ENCODE data around the gene BACE2.
"Not testable (repeated sequence)": the region's sequence is repeated elsewhere in the genome, so short reads cannot be mapped to it uniquely, and the experiment has no call there.

BACE2 gene

DNA sequence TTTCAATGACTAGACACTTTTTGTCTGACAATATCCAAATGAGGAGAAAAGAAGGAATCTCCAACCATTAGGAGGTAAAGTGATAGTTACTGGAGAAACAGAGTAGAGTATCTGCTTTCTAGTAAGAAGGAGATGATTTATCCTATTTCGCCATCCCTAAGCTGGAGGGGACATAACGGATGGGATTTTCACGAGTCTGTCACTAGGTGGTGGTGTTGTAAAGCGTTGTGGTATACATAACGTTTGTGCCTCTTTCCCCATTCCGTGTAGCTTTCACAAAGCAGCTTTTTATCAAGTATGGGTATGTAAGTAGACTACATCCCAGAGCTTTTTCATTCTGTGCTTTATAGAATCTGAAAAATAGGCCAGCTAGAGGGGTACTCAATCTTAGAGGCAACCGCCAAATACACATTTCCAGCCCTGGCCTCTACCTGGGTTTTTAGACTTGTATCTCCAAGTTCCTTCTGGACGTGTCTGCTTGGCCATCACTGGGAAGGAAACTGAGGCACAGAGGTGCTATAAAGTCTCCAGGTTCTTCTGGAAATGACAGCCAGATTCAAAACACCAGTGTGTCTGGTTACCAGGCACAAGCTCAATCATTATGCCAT is 115.4 kb downstream of the BACE2 start:
- DNase-seq = no peak

DNA sequence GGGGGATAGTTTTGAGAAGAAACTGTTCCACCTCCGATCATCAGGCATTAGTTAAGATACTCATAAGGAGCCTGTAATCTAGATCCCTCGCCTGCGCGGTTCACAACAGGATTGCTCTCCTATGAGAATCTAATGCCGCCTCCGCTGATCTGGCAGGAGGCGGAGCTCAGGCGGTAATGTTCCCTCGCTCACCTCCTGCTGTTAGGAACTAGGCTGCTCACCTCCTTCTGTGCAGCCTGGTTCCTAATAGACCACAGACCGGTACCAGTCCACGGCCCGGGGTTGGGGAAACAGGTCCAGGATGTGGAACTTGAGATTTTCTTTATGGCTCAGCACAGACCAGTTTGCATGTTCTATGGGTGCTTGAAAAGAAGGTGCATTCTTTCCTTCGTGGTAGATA is 121.5 kb downstream of the BACE2 start:
- DNase-seq = no peak

DNA sequence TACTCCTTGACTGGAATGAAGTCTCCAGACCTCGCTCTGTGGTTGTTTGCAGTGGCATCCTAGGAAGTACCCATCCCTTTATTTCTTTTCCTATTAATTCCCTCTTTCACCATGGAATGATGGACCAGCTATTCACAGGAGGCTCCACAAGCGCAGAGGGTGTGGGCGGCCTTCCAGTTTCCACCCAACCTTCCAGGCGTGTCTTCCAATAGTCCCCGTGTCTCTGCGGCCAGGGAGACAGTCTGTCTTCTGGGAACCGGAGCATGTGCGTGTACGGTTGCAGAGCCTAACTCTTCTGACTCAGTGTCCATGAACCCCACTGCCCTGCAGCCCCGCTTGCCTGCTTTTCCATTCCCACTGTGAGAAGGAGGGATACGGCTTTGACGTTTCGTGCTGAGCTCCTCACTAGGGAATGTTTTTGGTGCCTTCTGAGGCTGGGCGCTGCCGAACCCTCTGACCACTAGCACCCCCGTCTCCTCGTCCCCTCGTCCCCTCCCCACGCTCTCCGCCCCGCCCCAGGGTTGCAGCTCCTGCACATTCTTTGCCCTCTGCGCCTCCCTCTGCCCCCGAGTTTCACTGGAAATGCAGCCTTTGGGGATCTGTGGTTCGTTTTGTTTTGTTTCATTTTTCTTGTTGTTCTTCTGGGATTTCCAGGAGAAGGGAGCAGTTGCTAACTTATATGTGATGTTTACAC is 122.3 kb downstream of the BACE2 start:
- DNase-seq = no peak

- DNase-seq = no peak
Measured at GRCh38 chr21:41294548-41295231, 126.7 kb downstream of the BACE2 start.

DNA sequence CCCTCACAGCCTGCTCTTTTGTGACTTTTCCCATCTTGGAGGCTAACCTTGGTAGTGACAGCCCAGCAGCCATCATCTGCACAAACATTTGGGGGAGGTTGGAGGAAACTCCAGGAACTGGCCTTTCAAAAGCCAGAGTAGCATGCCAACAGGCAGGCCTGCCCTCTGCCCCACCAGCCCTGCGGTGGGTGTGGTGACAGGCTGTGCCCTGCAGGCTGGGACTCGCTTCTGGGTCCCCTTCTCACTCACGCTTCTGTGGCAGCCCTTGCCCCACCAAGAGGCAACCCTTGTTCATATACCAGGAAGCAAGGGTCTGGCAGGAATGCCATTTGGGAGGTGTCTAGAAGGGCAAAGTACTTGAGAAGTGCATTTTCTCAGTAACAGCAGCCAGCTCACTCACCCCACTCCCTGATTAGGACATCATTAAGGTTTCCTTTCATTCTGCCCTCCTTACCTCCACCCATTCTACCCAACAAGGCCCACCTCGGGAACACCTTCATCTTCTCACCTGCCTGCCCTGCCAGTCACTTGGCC is 127.8 kb downstream of the BACE2 start:
- DNase-seq = no peak

DNA sequence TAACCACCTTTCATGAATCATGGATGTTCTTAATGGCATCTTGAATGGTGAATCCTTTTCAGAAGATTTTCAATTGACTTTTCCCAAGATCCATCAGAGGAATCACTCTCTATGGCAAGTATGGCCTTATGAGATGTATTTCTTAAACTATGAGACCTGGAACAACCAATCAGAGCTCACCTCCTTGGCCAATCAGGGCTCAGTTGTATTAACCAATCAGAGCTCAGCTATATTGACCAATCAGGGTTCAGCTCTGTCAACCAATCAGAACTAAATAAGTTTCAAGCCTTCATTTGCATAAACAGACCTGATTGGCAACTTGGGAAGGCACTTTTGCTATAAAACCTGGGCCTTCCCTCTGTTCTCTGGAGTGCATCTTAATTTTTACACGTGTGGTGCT is 135.0 kb downstream of the BACE2 start:
- DNase-seq = no peak

GRCh38 chr21:41304068-41304720 is 136.2 kb downstream of the BACE2 start:
- no peak for DNase-seq

- no peak for DNase-seq
Measured at GRCh38 chr21:41307219-41307618, 139.3 kb downstream of the BACE2 start.

GRCh38 chr21:41313285-41314164 is 145.6 kb downstream of the BACE2 start:
- DNase-seq = not testable (repeated sequence)

DNA sequence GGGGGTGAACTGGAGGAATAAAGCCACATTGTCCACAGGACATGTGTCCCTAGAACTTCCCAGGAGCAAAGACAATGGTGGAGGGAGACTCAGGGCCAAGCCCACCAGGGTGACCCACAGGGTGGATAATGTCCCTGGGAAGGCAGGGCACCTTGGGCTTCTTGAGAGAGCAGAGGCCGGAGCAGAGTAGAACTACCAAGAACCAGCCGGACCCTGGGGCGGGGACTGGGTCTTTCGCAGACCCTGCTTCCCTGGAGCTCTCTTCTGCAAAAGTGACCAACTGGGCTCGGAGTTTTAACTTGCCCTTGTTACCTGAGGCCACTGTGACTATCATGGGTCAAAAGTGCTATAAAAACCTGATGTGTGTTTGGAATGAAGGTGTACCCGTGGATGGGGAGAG is 147.8 kb downstream of the BACE2 start:
- DNase-seq = no peak

- DNase-seq = no peak
Measured at GRCh38 chr21:41316200-41317062, 148.5 kb downstream of the BACE2 start, which contains the start of gene FAM3B. TSS of gene FAM3B (plus strand) at chr21:41316801. CDS start at chr21:41316880, 79 bp downstream.

DNA sequence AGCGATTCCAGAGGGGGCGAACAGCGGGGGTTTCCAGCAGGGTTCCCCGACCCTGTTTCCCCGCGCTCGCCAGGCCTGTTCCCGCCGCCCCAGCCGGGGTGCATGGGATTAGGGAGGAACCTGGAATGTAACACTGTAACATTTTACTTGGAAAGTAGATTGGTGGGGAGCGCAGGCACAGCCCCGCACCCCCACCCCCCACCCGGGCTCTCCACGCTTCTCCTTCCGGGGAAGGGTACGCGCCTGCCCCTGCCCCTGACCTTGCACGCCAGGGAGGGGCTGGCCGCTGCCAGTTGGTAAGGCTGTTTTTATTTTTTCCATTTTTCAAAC is 149.1 kb downstream of the BACE2 start:
- DNase-seq = no peak

- no peak for DNase-seq
Measured at GRCh38 chr21:41317458-41317857, 149.5 kb downstream of the BACE2 start.

DNA sequence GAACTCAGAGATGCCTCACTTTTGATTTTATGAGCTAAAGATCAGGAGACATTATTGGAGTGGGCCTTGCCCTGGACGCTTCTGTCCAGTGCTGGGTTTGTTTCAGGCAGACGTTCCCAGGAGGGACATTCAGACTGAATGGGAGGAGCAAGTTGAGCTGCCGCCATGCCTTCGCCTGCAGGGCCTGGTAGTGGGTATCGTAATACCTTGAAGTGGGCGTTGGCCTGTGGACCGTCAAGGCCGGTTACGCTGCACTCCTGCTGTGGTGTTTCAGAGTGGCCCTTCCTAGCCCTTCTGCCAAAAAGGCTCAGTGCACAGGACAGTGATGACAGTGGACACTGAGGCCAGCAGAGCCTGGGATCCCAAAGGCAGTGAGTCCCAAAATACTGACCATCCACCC is 150.3 kb downstream of the BACE2 start:
- no peak for DNase-seq

DNA sequence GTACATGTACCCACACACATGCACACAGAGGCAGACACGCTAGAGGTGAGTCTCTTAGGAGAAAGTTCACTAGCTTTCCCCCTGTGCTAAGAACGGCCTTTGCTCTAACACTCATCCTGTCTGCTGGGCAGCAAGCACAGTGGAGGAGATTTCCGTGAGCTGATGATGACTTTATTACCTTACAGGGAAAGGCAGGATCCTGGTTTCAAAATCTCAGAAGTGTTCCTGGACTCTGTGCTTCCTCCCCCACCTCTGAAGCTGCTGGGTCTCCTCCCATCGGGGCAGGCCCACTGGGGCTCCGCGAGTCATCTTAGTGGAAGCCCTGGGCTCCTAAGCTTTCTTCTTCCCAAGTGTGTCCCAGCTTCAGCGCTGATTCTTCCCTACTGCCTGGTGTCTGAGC is 151.3 kb downstream of the BACE2 start:
- DNase-seq = no peak

GRCh38 chr21:41321211-41321907 is 153.4 kb downstream of the BACE2 start:
- DNase-seq = no peak

- DNase-seq = no peak
Measured at GRCh38 chr21:41321908-41322495, 154.0 kb downstream of the BACE2 start.

DNA sequence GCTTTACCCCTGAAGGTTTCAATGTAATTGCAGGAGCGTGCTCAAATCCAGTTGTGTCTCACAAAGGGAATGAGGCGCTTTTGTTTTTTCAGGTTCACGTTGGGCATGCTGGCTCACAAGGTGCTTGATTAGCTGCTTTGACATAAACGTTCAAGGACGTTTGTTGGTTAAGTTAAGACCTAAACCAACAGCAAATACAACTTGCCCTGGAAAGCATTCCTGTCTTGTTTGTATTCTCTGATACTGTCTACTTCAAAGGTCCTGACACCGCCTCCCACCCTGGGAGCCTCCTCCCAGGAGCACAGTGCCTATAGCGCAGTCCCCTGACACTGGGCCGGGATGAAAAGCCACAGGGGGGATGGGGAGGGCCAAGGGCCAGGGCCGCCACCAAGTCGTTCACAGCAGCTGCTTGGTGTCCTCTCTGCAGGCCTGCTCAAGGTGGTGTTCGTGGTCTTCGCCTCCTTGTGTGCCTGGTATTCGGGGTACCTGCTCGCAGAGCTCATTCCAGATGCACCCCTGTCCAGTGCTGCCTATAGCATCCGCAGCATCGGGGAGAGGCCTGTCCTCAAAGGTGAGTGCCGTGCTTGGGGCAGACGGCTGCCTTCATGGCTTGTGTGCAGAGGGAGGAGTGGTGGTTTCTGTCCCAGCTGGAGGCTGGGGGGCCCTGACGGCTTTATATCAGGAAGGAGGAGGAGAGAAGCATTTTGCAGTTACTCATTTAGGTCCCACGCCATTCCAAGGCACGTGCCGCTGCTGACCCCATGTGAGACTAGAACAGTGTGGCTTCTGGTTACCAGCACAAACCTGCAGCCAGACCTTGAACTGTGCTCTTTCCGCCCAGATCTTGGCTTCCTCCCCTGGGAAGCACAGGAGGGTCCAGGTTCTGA is 154.8 kb downstream of the BACE2 start:
- DNase-seq = no peak
